ENCODE results near the gene ASB2.

DNA sequence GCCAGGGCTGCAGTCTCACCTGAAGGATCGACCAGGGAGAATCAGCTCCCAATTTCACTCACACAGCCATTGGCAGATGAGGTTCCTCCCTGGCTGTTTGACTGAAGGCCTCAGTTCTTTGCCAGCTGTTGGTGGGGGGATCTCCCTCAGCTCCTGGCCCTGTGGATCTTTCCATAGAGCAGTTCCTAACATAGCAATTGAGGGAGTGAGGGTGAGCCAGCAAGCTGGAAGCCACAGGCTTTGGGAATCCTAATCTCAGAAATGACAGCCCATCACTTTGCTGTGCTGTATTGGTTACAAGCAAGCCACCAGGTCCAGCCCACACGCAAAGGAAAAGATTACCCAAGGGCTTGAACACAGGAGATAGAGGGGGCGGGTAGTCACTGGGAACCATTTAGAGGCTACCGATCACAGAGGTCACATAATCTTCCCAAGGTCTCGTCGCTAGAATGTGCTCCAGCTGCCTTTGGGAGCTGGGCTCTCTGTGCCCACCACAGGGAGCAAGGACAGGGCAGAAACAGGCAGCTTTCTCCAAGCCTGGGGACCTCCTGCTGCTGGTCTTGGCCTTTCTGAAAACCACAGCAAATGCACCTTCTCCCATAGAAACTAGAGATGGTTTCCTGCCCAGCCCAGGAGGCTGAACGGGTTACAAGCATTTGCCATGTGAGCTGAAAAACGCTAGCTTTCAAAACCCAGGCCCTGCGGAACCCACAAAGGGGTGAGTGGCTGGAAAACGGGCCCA, 45.2 kb upstream of the ASB2 start:
- TF ChIP-seq POLR2AphosphoS5 (IDR thresholded peaks at IDR 0.05; ENCODE audit: low read depth, low read length): no peak
- TF ChIP-seq, protein P1, sequence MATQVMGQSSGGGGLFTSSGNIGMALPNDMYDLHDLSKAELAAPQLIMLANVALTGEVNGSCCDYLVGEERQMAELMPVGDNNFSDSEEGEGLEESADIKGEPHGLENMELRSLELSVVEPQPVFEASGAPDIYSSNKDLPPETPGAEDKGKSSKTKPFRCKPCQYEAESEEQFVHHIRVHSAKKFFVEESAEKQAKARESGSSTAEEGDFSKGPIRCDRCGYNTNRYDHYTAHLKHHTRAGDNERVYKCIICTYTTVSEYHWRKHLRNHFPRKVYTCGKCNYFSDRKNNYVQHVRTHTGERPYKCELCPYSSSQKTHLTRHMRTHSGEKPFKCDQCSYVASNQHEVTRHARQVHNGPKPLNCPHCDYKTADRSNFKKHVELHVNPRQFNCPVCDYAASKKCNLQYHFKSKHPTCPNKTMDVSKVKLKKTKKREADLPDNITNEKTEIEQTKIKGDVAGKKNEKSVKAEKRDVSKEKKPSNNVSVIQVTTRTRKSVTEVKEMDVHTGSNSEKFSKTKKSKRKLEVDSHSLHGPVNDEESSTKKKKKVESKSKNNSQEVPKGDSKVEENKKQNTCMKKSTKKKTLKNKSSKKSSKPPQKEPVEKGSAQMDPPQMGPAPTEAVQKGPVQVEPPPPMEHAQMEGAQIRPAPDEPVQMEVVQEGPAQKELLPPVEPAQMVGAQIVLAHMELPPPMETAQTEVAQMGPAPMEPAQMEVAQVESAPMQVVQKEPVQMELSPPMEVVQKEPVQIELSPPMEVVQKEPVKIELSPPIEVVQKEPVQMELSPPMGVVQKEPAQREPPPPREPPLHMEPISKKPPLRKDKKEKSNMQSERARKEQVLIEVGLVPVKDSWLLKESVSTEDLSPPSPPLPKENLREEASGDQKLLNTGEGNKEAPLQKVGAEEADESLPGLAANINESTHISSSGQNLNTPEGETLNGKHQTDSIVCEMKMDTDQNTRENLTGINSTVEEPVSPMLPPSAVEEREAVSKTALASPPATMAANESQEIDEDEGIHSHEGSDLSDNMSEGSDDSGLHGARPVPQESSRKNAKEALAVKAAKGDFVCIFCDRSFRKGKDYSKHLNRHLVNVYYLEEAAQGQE (IDR thresholded peaks at IDR 0.05; ENCODE audit: insufficient read depth in 1 of 2, low read depth in 2 of 2, low read length in 2 of 2): no peak

Measured in PFSK-1 (cell line).